ENCODE measurements around the gene STUM. TPM values are rescaled to one million over a fixed set of nuclear protein-coding genes. Genes with fewer than 3 reads are reported as not detected.

Gene STUM
- total RNA-seq, 2 donors from 2014 or later = 1.4 to 3.9 TPM

- intact Hi-C loops (cut with DNase I, micrococcal nuclease) = no loop called here
- ATAC-seq (no peak), DNase-seq (no peak)
Observed at GRCh38 chr1:226531360-226532093, 17.0 kb upstream of the STUM start.

- intact Hi-C loops (cut with DNase I, micrococcal nuclease) = no loop called here
- DNase-seq (no peak), ATAC-seq (no peak)
Observed at GRCh38 chr1:226532553-226532952, 16.0 kb upstream of the STUM start.

GRCh38 chr1:226533220-226533619 lies 15.3 kb upstream of the STUM start:
- no peak for DNase-seq
- intact Hi-C loops (cut with DNase I, micrococcal nuclease) = no loop called here
- peak; percentile 27 for ATAC-seq

GRCh38 chr1:226534098-226534497 lies 14.5 kb upstream of the STUM start:
- ATAC-seq (no peak), DNase-seq (no peak)
- intact Hi-C loops (cut with DNase I, micrococcal nuclease) = no loop called here

GRCh38 chr1:226534645-226535044 lies 13.9 kb upstream of the STUM start:
- intact Hi-C loops (cut with DNase I, micrococcal nuclease) = no loop called here
- no peak for DNase-seq
- ATAC-seq = no peak

- intact Hi-C loops (cut with DNase I, micrococcal nuclease) = no loop called here
- DNase-seq (no peak), ATAC-seq (no peak)
Observed at GRCh38 chr1:226535666-226536065, 12.9 kb upstream of the STUM start.

- DNase-seq = no peak
- intact Hi-C loops (cut with DNase I, micrococcal nuclease) = no loop called here
- no peak for ATAC-seq
Observed at GRCh38 chr1:226541231-226541630, 7.3 kb upstream of the STUM start.

- intact Hi-C loops (cut with DNase I, micrococcal nuclease) = no loop called here
Observed at GRCh38 chr1:226541631-226542622, 6.6 kb upstream of the STUM start.

GRCh38 chr1:226542623-226543103 lies 5.9 kb upstream of the STUM start:
- peak; percentile 73 for ATAC-seq

More at GRCh38 chr1:226541631-226542622, 6.6 kb upstream of the STUM start:
- peak; percentile 62 to 77 for DNase-seq
- ATAC-seq = peak; percentile 74

GRCh38 chr1:226545836-226546596 lies 2.5 kb upstream of the STUM start:
- intact Hi-C loops (cut with DNase I, micrococcal nuclease) = loop anchor here in 1 of 2 donors (5.0 kb wide), 1 partner anchor 61 kb away; no protein-coding TSS in a partner anchor
- ATAC-seq (no peak), DNase-seq (no peak)

More at GRCh38 chr1:226542623-226543103, 5.9 kb upstream of the STUM start:
- intact Hi-C loops (cut with DNase I, micrococcal nuclease) = no loop called here
- peak; percentile 44 to 56 for DNase-seq

GRCh38 chr1:226546926-226547325 lies 1.6 kb upstream of the STUM start:
- intact Hi-C loops (cut with DNase I, micrococcal nuclease) = loop anchor here in 1 of 2 donors (5.0 kb wide), 1 partner anchor 60 kb away; no protein-coding TSS in a partner anchor
- ATAC-seq = no peak
- no peak for DNase-seq

GRCh38 chr1:226547754-226548191 lies 791 bp upstream of the STUM start:
- intact Hi-C loops (cut with DNase I, micrococcal nuclease) = loop anchor here in 1 of 2 donors (5.0 kb wide), 1 partner anchor 60 kb away; no protein-coding TSS in a partner anchor
- DNase-seq (peak; percentile 80 to 88), ATAC-seq (peak; percentile 64)

GRCh38 chr1:226549094-226549936 lies 751 bp downstream of the STUM start:
- intact Hi-C loops (cut with DNase I, micrococcal nuclease) = loop anchor here in 1 of 2 donors (5.0 kb wide), 1 partner anchor 58 kb away; no protein-coding TSS in a partner anchor
- peak in 1 of 2 donors; percentile 25 for DNase-seq
- ATAC-seq = peak; percentile 5

GRCh38 chr1:226549937-226550671 lies 1.5 kb downstream of the STUM start:
- DNase-seq = peak; percentile 65 to 83
- ATAC-seq = peak; percentile 57
- intact Hi-C loops (cut with DNase I, micrococcal nuclease) = loop anchor here in 1 of 2 donors (5.0 kb wide), 1 partner anchor 57 kb away; no protein-coding TSS in a partner anchor

GRCh38 chr1:226550672-226551041 lies 2.1 kb downstream of the STUM start:
- intact Hi-C loops (cut with DNase I, micrococcal nuclease) = no loop called here
- DNase-seq = no peak
- ATAC-seq = peak; percentile 1

GRCh38 chr1:226551299-226551698 lies 2.7 kb downstream of the STUM start:
- ATAC-seq (peak; percentile 66), DNase-seq (peak; percentile 87 to 88)
- intact Hi-C loops (cut with DNase I, micrococcal nuclease) = no loop called here

GRCh38 chr1:226552061-226552460 lies 3.5 kb downstream of the STUM start:
- intact Hi-C loops (cut with DNase I, micrococcal nuclease) = no loop called here
- ATAC-seq = no peak
- DNase-seq = no peak
